ENCODE data around the gene PLXNA2.

PLXNA2 gene

DNA sequence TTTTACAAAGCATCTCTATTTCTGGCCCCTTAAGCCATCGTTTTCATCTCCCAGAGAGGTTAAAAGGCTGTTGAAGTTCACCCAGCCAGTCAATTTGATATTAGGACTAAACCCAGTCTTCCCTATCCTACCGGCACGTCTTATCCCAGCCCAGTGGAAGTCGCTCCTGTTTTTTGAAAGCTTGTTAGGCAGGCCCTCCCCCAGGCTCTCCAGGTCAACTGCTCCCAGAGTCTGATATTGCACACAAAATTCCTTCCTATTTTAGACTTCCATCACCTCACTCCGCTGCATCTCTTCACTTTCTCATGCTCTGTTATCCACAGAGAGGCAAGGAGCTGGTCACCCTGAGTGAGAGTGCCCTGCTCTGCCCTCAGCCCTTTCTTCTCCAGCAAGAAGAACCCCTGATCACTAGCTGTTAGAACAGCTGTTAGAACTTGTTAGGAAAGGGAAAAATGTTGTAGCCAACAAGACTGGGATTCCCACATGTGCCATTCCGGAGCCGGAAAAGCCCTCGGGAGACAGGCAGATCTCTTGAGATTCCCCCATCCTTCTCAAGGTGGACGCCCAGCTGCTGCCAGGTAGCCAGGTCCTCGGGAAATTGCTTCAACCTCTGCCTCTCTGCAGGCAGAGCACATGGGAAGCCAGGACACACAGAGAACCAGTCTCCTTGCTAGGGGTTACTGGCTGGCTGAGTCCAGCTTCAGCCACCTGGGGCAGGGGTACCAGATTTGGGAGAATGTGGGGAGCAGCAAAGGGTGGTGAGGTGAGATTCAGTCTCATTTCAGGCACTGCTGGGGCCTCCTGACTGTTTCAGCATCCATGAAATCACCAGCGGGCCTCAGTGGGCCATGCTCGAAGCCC, 25.7 kb downstream of the PLXNA2 start:
- ChIA-PET CTCF (interaction anchor here (0.7 to 2.3 kb wide), 6 partner anchors 9 to 87 kb away, joined by 3 to 6 read pairs (median 3); no protein-coding TSS in a partner anchor), POLR2A (no interaction called here)
- H3K27ac ChIP-seq (ENCODE audit: insufficient read depth in 1 of 2, low read depth in 1 of 2, low read length in 2 of 2, poor library complexity in 1 of 2, severe bottlenecking in 2 of 2) = peak overlapping the region in 1 of 2 experiments; percentile 65
- H3K27me3 ChIP-seq (replicated peaks in 2 of 5; ENCODE audit: control insufficient read depth in 4 of 5, insufficient read depth in 5 of 5, low read length in 4 of 5) = no peaks in the 10 kb centered on the region
- H3K36me3 ChIP-seq (ENCODE audit: control insufficient read depth in 4 of 4, insufficient read depth in 4 of 4, low read length in 3 of 4) = no peaks in the 10 kb centered on the region
- H3K4me1 ChIP-seq (ENCODE audit: control extremely low read depth in 1 of 4, control insufficient read depth in 4 of 4, insufficient read depth in 4 of 4, low read length in 3 of 4) = peaks cover 3 to 72% (median 37%) of the 10 kb centered on the region in 4 experiments
- H3K9me3 ChIP-seq (ENCODE audit: control extremely low read depth in 1 of 5, control insufficient read depth in 4 of 5, insufficient read depth in 2 of 5, low read depth in 1 of 5, low read length in 4 of 5) = no peaks in the 10 kb centered on the region
- DNase-seq = no peak
- H3K4me3 ChIP-seq (ENCODE audit: control insufficient read depth in 1 of 7, extremely low read depth in 1 of 7, insufficient read depth in 4 of 7, low read depth in 2 of 7, low read length in 6 of 7) = no peak overlapping the region
- WGBS (ENCODE audit: insufficient coverage) = 95% methylated on average over 11 of the region's 12 CpGs

DNA sequence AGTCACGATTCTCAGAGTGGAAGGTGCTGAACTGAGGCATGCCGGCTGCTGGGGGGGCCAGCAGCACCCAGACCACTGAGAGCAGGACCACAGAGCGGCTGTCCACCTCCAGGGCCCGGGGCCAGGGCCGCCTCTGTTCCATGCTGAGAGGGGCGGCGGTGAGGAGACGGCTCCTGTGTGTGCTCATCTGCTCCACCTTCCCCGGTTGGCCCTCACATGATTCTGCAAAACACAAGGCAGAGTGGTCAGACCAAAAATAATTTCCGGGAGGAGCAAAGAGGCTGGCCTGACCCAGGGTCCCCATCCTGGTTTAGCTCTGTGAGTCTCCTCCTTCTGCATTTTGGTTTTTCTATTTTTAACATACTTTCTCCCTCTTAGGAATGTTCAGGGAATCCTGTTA, 26.4 kb downstream of the PLXNA2 start:
- Histone ChIP-seq H3K27me3 (replicated peaks in 2 of 5; ENCODE audit: control insufficient read depth in 4 of 5, insufficient read depth in 5 of 5, low read length in 4 of 5) (no peaks in the 10 kb centered on the region), H3K27ac (ENCODE audit: insufficient read depth in 1 of 2, low read depth in 1 of 2, low read length in 2 of 2, poor library complexity in 1 of 2, severe bottlenecking in 2 of 2) (no peak overlapping the region), H3K36me3 (ENCODE audit: control insufficient read depth in 4 of 4, insufficient read depth in 4 of 4, low read length in 3 of 4) (no peaks in the 10 kb centered on the region), H3K4me1 (ENCODE audit: control extremely low read depth in 1 of 4, control insufficient read depth in 4 of 4, insufficient read depth in 4 of 4, low read length in 3 of 4) (peaks cover 0 to 72% (median 34%) of the 10 kb centered on the region in 4 experiments), H3K9me3 (ENCODE audit: control extremely low read depth in 1 of 5, control insufficient read depth in 4 of 5, insufficient read depth in 2 of 5, low read depth in 1 of 5, low read length in 4 of 5) (no peaks in the 10 kb centered on the region), H3K4me3 (ENCODE audit: control insufficient read depth in 1 of 7, extremely low read depth in 1 of 7, insufficient read depth in 4 of 7, low read depth in 2 of 7, low read length in 6 of 7) (no peak overlapping the region)
- POLR2A ChIA-PET = no interaction called here
- DNase-seq = no peak
- CTCF ChIA-PET = interaction anchor here (1.0 to 2.3 kb wide), 4 partner anchors 15 to 86 kb away, joined by 3 to 6 read pairs (median 3); no protein-coding TSS in a partner anchor
- 89% methylated on average over 10 of the region's 10 CpGs for WGBS (ENCODE audit: insufficient coverage)

DNA sequence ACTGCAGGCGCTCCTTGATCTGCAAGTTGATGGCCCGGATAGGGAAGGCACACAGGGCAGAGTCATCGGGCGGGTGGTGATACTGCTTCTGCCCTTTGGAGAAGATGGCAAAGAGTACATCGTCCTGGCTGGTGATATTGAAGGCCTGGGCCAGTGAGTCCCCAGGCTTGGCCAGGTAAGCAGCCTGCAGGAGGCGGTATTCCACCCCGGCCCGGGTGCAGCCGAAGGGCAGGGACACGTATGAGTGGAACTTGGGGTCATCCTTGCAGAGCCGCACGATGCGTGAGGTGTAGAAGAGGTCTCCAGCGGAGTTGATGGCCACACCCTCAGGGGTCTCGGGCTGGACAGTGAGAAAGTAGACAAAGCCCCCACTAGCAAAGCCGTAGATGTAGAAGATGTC, 27.4 kb downstream of the PLXNA2 start:
- 97% methylated on average over 16 of the region's 16 CpGs for WGBS (ENCODE audit: insufficient coverage)
- POLR2A ChIA-PET = no interaction called here
- H3K27ac ChIP-seq (ENCODE audit: insufficient read depth in 1 of 2, low read depth in 1 of 2, low read length in 2 of 2, poor library complexity in 1 of 2, severe bottlenecking in 2 of 2) = no peak overlapping the region
- CTCF ChIA-PET = interaction anchor here (1.0 to 2.3 kb wide), 4 partner anchors 8 to 85 kb away, joined by 3 to 6 read pairs (median 3); no protein-coding TSS in a partner anchor
- H3K9me3 ChIP-seq (ENCODE audit: control extremely low read depth in 1 of 5, control insufficient read depth in 4 of 5, insufficient read depth in 2 of 5, low read depth in 1 of 5, low read length in 4 of 5) = no peaks in the 10 kb centered on the region
- no peak for DNase-seq
- H3K4me1 ChIP-seq (ENCODE audit: control extremely low read depth in 1 of 4, control insufficient read depth in 4 of 4, insufficient read depth in 4 of 4, low read length in 3 of 4) = peaks cover 0 to 78% (median 39%) of the 10 kb centered on the region in 4 experiments
- no peak overlapping the region for H3K4me3 ChIP-seq (ENCODE audit: control insufficient read depth in 1 of 7, extremely low read depth in 1 of 7, insufficient read depth in 4 of 7, low read depth in 2 of 7, low read length in 6 of 7)
- no peaks in the 10 kb centered on the region for H3K27me3 ChIP-seq (replicated peaks in 2 of 5; ENCODE audit: control insufficient read depth in 4 of 5, insufficient read depth in 5 of 5, low read length in 4 of 5)
- no peaks in the 10 kb centered on the region for H3K36me3 ChIP-seq (ENCODE audit: control insufficient read depth in 4 of 4, insufficient read depth in 4 of 4, low read length in 3 of 4)

DNA sequence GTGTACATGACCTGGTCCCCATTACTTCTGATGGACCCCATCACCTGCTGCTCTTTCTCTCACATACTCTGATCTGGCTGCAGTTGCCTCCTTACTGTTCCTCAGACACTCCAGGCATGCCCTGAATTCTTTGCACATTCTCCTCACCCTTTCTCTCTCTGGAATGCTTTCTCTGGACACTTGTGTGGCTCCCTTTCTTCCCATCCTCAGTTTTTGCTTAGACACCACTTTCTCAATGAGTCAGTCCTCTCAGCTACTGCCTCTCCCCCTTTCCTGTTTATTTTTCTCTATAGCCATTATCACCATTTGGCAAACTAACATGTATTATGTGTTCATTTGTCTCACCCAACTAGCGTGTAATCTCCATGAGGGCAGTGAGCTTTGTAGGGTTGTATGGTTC, 28.1 kb downstream of the PLXNA2 start:
- ChIA-PET CTCF (interaction anchor here (0.9 to 4.6 kb wide), 3 partner anchors 10 to 21 kb away, joined by 3 to 22 read pairs (median 3); no protein-coding TSS in a partner anchor), POLR2A (no interaction called here)
- Histone ChIP-seq H3K27ac (ENCODE audit: insufficient read depth in 1 of 2, low read depth in 1 of 2, low read length in 2 of 2, poor library complexity in 1 of 2, severe bottlenecking in 2 of 2) (no peak overlapping the region), H3K4me1 (ENCODE audit: control extremely low read depth in 1 of 4, control insufficient read depth in 4 of 4, insufficient read depth in 4 of 4, low read length in 3 of 4) (peaks cover 0 to 75% (median 40%) of the 10 kb centered on the region in 4 experiments), H3K36me3 (ENCODE audit: control insufficient read depth in 4 of 4, insufficient read depth in 4 of 4, low read length in 3 of 4) (no peaks in the 10 kb centered on the region), H3K27me3 (replicated peaks in 2 of 5; ENCODE audit: control insufficient read depth in 4 of 5, insufficient read depth in 5 of 5, low read length in 4 of 5) (no peaks in the 10 kb centered on the region), H3K4me3 (ENCODE audit: control insufficient read depth in 1 of 7, extremely low read depth in 1 of 7, insufficient read depth in 4 of 7, low read depth in 2 of 7, low read length in 6 of 7) (no peak overlapping the region), H3K9me3 (ENCODE audit: control extremely low read depth in 1 of 5, control insufficient read depth in 4 of 5, insufficient read depth in 2 of 5, low read depth in 1 of 5, low read length in 4 of 5) (no peaks in the 10 kb centered on the region)
- DNase-seq = no peak
- no CpG with 5 or more reads among the region's 1 CpG for WGBS (ENCODE audit: insufficient coverage)

DNA sequence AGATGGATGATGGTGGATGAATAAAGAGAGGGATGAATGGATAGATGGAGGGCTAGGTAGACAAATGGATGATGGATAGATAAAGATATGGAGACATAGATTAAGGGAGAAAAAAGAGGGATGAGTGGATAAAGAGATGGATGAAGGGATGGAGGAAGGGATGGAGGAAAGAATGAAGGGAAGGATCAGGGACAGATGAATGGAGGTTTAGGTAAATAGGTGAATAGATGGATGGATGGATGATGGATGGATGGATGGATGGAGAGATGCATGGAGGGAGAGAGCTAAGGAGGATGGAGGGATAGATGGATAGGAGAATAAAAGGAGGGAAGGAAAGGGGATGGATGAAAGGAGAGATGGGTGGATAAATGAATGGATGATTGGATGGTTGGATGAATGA, 28.8 kb downstream of the PLXNA2 start:
- ChIA-PET POLR2A (no interaction called here), CTCF (interaction anchor here (0.9 to 4.6 kb wide), 4 partner anchors 9 to 83 kb away, joined by 3 to 22 read pairs (median 5); no protein-coding TSS in a partner anchor)
- Histone ChIP-seq H3K9me3 (ENCODE audit: control extremely low read depth in 1 of 5, control insufficient read depth in 4 of 5, insufficient read depth in 2 of 5, low read depth in 1 of 5, low read length in 4 of 5) (no peaks in the 10 kb centered on the region), H3K27me3 (replicated peaks in 2 of 5; ENCODE audit: control insufficient read depth in 4 of 5, insufficient read depth in 5 of 5, low read length in 4 of 5) (no peaks in the 10 kb centered on the region), H3K4me1 (ENCODE audit: control extremely low read depth in 1 of 4, control insufficient read depth in 4 of 4, insufficient read depth in 4 of 4, low read length in 3 of 4) (peaks cover 0 to 74% (median 35%) of the 10 kb centered on the region in 4 experiments), H3K36me3 (ENCODE audit: control insufficient read depth in 4 of 4, insufficient read depth in 4 of 4, low read length in 3 of 4) (no peaks in the 10 kb centered on the region), H3K27ac (ENCODE audit: insufficient read depth in 1 of 2, low read depth in 1 of 2, low read length in 2 of 2, poor library complexity in 1 of 2, severe bottlenecking in 2 of 2) (no peak overlapping the region), H3K4me3 (ENCODE audit: control insufficient read depth in 1 of 7, extremely low read depth in 1 of 7, insufficient read depth in 4 of 7, low read depth in 2 of 7, low read length in 6 of 7) (no peak overlapping the region)
- no peak for DNase-seq

DNA sequence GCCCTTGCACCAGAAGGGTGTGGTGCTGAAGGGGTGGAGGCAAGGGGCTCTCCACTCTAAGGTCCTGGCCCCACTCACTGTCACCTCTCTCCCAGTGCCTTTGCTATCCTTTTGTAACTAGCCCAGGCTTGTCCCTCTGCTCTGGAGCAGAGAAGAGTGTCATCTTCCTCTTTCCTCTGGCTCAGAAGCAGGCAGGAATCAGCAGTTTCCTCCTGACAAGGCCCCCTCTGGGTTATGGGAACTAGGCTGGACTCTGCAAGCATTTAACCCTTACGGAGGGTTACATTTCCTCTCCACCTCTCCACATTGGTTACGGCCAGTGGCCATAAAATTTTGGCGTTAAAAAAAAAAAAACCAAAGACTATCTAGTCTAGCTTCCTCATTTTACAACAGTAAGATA, 30.4 kb downstream of the PLXNA2 start:
- WGBS (ENCODE audit: insufficient coverage) = no CpG with 5 or more reads among the region's 3 CpGs
- Histone ChIP-seq H3K4me3 (ENCODE audit: control insufficient read depth in 1 of 7, extremely low read depth in 1 of 7, insufficient read depth in 4 of 7, low read depth in 2 of 7, low read length in 6 of 7) (no peak overlapping the region), H3K27ac (ENCODE audit: insufficient read depth in 1 of 2, low read depth in 1 of 2, low read length in 2 of 2, poor library complexity in 1 of 2, severe bottlenecking in 2 of 2) (no peak overlapping the region), H3K27me3 (replicated peaks in 2 of 5; ENCODE audit: control insufficient read depth in 4 of 5, insufficient read depth in 5 of 5, low read length in 4 of 5) (no peaks in the 10 kb centered on the region), H3K4me1 (ENCODE audit: control extremely low read depth in 1 of 4, control insufficient read depth in 4 of 4, insufficient read depth in 4 of 4, low read length in 3 of 4) (peaks cover 0 to 70% (median 20%) of the 10 kb centered on the region in 4 experiments), H3K9me3 (ENCODE audit: control extremely low read depth in 1 of 5, control insufficient read depth in 4 of 5, insufficient read depth in 2 of 5, low read depth in 1 of 5, low read length in 4 of 5) (no peaks in the 10 kb centered on the region), H3K36me3 (ENCODE audit: control insufficient read depth in 4 of 4, insufficient read depth in 4 of 4, low read length in 3 of 4) (no peaks in the 10 kb centered on the region)
- POLR2A ChIA-PET = interaction anchor here (0.6 kb wide), 1 partner anchor 220 kb away, joined by 3 read pairs; no protein-coding TSS in a partner anchor
- CTCF ChIA-PET = interaction anchor here (0.7 to 4.6 kb wide), 8 partner anchors 13 to 192 kb away, joined by 3 to 22 read pairs (median 4); no protein-coding TSS in a partner anchor
- DNase-seq = peak in 2 of 3 donors; percentile 23 to 36

DNA sequence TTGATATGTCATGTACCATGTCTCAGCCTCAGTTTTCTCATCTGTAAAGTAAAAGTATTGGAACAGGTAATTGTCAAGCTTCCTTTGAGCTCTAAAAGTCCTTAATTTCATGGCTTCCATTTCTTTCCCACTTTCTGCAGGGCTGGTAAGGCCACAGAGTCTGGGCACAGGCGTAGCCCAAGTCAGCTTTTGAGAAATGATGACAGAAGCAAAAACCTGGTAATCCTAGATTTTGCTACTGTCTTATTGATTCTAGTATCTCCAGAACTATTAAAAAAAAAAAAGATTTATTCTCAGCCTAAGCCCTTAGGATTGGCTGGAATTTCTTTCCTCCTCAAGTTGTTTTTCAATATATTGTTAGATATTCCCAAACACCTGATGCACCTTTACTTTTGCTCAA, 31.3 kb downstream of the PLXNA2 start:
- ChIA-PET POLR2A (no interaction called here), CTCF (interaction anchor here (0.7 to 4.6 kb wide), 8 partner anchors 9 to 191 kb away, joined by 3 to 22 read pairs (median 4); no protein-coding TSS in a partner anchor)

More for the DNA sequence above, 31.3 kb downstream of the PLXNA2 start:
- Histone ChIP-seq H3K27me3 (replicated peaks in 2 of 5; ENCODE audit: control insufficient read depth in 4 of 5, insufficient read depth in 5 of 5, low read length in 4 of 5) (no peaks in the 10 kb centered on the region), H3K4me3 (ENCODE audit: control insufficient read depth in 1 of 7, extremely low read depth in 1 of 7, insufficient read depth in 4 of 7, low read depth in 2 of 7, low read length in 6 of 7) (no peak overlapping the region), H3K9me3 (ENCODE audit: control extremely low read depth in 1 of 5, control insufficient read depth in 4 of 5, insufficient read depth in 2 of 5, low read depth in 1 of 5, low read length in 4 of 5) (no peaks in the 10 kb centered on the region), H3K4me1 (ENCODE audit: control extremely low read depth in 1 of 4, control insufficient read depth in 4 of 4, insufficient read depth in 4 of 4, low read length in 3 of 4) (peaks cover 0 to 65% (median 20%) of the 10 kb centered on the region in 4 experiments), H3K36me3 (ENCODE audit: control insufficient read depth in 4 of 4, insufficient read depth in 4 of 4, low read length in 3 of 4) (no peaks in the 10 kb centered on the region), H3K27ac (ENCODE audit: insufficient read depth in 1 of 2, low read depth in 1 of 2, low read length in 2 of 2, poor library complexity in 1 of 2, severe bottlenecking in 2 of 2) (no peak overlapping the region)
- WGBS (ENCODE audit: insufficient coverage) = no CpG with 5 or more reads among the region's 1 CpG
- no peak for DNase-seq

All from common myeloid progenitor, CD34-positive (primary cell).